Measurements from ENCODE around the gene SSTR5. TPM values are rescaled to one million over a fixed set of nuclear protein-coding genes. Genes with fewer than 3 reads are reported as not detected.

Gene SSTR5
- polyA plus RNA-seq, 1 experiment, result not detected

DNA sequence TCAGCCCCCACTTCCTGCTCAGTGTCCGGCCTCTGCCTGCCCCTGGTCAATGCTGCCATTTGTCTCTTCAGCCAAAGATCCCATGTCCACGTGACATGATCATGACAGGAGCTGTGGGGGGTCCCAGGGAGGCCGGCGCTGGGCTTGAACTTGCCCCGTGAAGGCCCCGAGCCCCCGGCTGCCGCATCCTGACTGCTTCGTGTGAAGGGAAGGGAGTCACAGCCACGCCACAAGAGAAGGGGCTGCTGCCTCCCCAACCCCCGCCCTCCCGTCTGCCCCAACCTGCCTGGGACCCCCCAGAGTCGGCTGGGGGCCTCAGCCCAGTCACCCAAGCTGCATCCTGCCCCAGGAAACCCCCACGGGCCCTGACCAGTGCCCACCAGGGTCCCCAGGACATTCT lies 14.3 kb upstream of the SSTR5 start:
- POLR2A ChIA-PET, result no interaction called here
- H3K27me3 ChIP-seq (ENCODE audit: control insufficient read depth, insufficient read depth, low read length), result peaks cover 2% of the 10 kb centered on the region

GRCh38 chr16:1059310-1059709 lies 13.2 kb upstream of the SSTR5 start:
- POLR2A ChIA-PET, result no interaction called here
- TF ChIP-seq CTCF (IDR thresholded peaks at IDR 0.05; ENCODE audit: low read depth, low read length), result no peak
- peaks cover 11% of the 10 kb centered on the region; the same call in 1 of the 2 replicates for H3K9me3 ChIP-seq (ENCODE audit: control insufficient read depth, insufficient read depth, low read length)
- CTCF ChIA-PET, result no interaction called here
- no peak overlapping the region for H3K27ac ChIP-seq (ENCODE audit: low read depth, low read length)
- peaks cover 2% of the 10 kb centered on the region for H3K27me3 ChIP-seq (ENCODE audit: control insufficient read depth, insufficient read depth, low read length)
- DNase-seq (ENCODE audit: low read depth, low spot score), result no peak
- H3K4me3 ChIP-seq (ENCODE audit: low read depth, low read length), result no peak overlapping the region

More for the DNA sequence above, 14.3 kb upstream of the SSTR5 start:
- CTCF ChIA-PET, result interaction anchor here (0.7 to 2.8 kb wide), 4 partner anchors 16 to 310 kb away, joined by 3 to 18 read pairs (median 8); no protein-coding TSS in a partner anchor
- Histone ChIP-seq H3K9me3 (ENCODE audit: control insufficient read depth, insufficient read depth, low read length) (peaks cover 11% of the 10 kb centered on the region; the same call in 1 of the 2 replicates), H3K4me3 (ENCODE audit: low read depth, low read length) (no peak overlapping the region), H3K27ac (ENCODE audit: low read depth, low read length) (no peak overlapping the region)
- no peak for DNase-seq (ENCODE audit: low read depth, low spot score)
- TF ChIP-seq CTCF (IDR thresholded peaks at IDR 0.05; ENCODE audit: low read depth, low read length), result no peak

- POLR2A ChIA-PET, result no interaction called here
- Histone ChIP-seq H3K9me3 (ENCODE audit: control insufficient read depth, insufficient read depth, low read length) (peaks cover 11% of the 10 kb centered on the region; the same call in 1 of the 2 replicates), H3K27ac (ENCODE audit: low read depth, low read length) (no peak overlapping the region), H3K27me3 (ENCODE audit: control insufficient read depth, insufficient read depth, low read length) (peaks cover 14% of the 10 kb centered on the region), H3K4me3 (ENCODE audit: low read depth, low read length) (no peak overlapping the region)
- CTCF ChIA-PET, result no interaction called here
- TF ChIP-seq CTCF (IDR thresholded peaks at IDR 0.05; ENCODE audit: low read depth, low read length), result no peak
- DNase-seq (ENCODE audit: low read depth, low spot score), result no peak
Observed at GRCh38 chr16:1060416-1061340, 11.9 kb upstream of the SSTR5 start.

GRCh38 chr16:1061769-1062505 lies 10.6 kb upstream of the SSTR5 start:
- H3K27me3 ChIP-seq (ENCODE audit: control insufficient read depth, insufficient read depth, low read length), result peaks cover 21% of the 10 kb centered on the region
- DNase-seq (ENCODE audit: low read depth, low spot score), result no peak
- ChIA-PET CTCF (no interaction called here), POLR2A (no interaction called here)
- H3K9me3 ChIP-seq (ENCODE audit: control insufficient read depth, insufficient read depth, low read length), result peaks cover 11% of the 10 kb centered on the region; the same call in 1 of the 2 replicates
- no peak for TF ChIP-seq CTCF (IDR thresholded peaks at IDR 0.05; ENCODE audit: low read depth, low read length)
- H3K4me3 ChIP-seq (ENCODE audit: low read depth, low read length), result no peak overlapping the region
- H3K27ac ChIP-seq (ENCODE audit: low read depth, low read length), result no peak overlapping the region

- peaks cover 4% of the 10 kb centered on the region; the same call in 1 of the 2 replicates for H3K9me3 ChIP-seq (ENCODE audit: control insufficient read depth, insufficient read depth, low read length)
- POLR2A ChIA-PET, result no interaction called here
- H3K27ac ChIP-seq (ENCODE audit: low read depth, low read length), result no peak overlapping the region
- CTCF ChIA-PET, result no interaction called here
- no peak overlapping the region for H3K4me3 ChIP-seq (ENCODE audit: low read depth, low read length)
- TF ChIP-seq CTCF (IDR thresholded peaks at IDR 0.05; ENCODE audit: low read depth, low read length), result no peak
- DNase-seq (ENCODE audit: low read depth, low spot score), result no peak
- H3K27me3 ChIP-seq (ENCODE audit: control insufficient read depth, insufficient read depth, low read length), result peaks cover 23% of the 10 kb centered on the region
Observed at GRCh38 chr16:1062895-1063294, 9.7 kb upstream of the SSTR5 start.

Data from AG04450 (cell line).